Loucy (cell line): ENCODE results near the gene ZC3H18.

ENCODE experiments used
- H2AFZ ChIP-seq: fragments of 200-600 bp; sonication (generic); 2 replicates; pipeline ENCODE4 v1.6.0; 2016; ENCODE audit warnings: antibody characterized with exemption, mild to moderate bottlenecking, low read length, moderate library complexity
- H3F3A ChIP-seq: fragments of 200-600 bp; 2 replicates; pipeline ENCODE4 v1.6.0; 2016; ENCODE audit warnings: antibody characterized with exemption, low read depth, mild to moderate bottlenecking
- H3K27me3 ChIP-seq: fragments of 200-600 bp; sonication (generic); 2 replicates; pipeline ENCODE4 v1.6.1; 2014; ENCODE audit warnings: low read length, mild to moderate bottlenecking; ENCODE audit not compliant: insufficient read depth, poor library complexity, severe bottlenecking
- H3K36me3 ChIP-seq: fragments of 200-600 bp; sonication (generic); 2 replicates; pipeline ENCODE4 v1.6.1; 2016; ENCODE audit warnings: low read length; ENCODE audit not compliant: insufficient read depth
- H3K4me1 ChIP-seq: fragments of 200-600 bp; sonication (generic); 2 replicates; pipeline ENCODE4 v1.5.1; 2014; ENCODE audit warnings: low read length, mild to moderate bottlenecking; ENCODE audit not compliant: insufficient read depth, poor library complexity, severe bottlenecking
- H3K4me2 ChIP-seq: fragments of 200-600 bp; sonication (generic); 2 replicates; pipeline ENCODE4 v1.6.0; 2014; ENCODE audit warnings: antibody characterized with exemption, low read length, low read depth, mild to moderate bottlenecking; ENCODE audit not compliant: poor library complexity, severe bottlenecking
- H3K4me3 ChIP-seq: fragments of 200-600 bp; sonication (generic); 2 replicates; pipeline ENCODE4 v1.5.1; 2014; ENCODE audit warnings: low read length, mild to moderate bottlenecking, mixed read lengths; ENCODE audit not compliant: poor library complexity, severe bottlenecking
- H3K79me2 ChIP-seq: fragments of 200-600 bp; sonication (generic); 2 replicates; pipeline ENCODE4 v1.6.1; 2014; ENCODE audit warnings: low read length; ENCODE audit not compliant: insufficient read depth
- H3K9ac ChIP-seq: fragments of 200-600 bp; sonication (generic); 2 replicates; pipeline ENCODE4 v1.6.0; 2014; ENCODE audit warnings: mild to moderate bottlenecking, low read depth, low read length, moderate library complexity; ENCODE audit not compliant: poor library complexity, severe bottlenecking
- H3K9me2 ChIP-seq: fragments of 200-600 bp; sonication (generic); replicated peaks from 2 replicates; pipeline ENCODE4 v1.6.1; 2016; ENCODE audit warnings: low read depth, low read length, mixed read lengths
- H3K9me3 ChIP-seq: fragments of 200-600 bp; sonication (generic); 2 replicates; pipeline ENCODE4 v1.6.1; 2014; ENCODE audit warnings: mild to moderate bottlenecking, antibody characterized with exemption, low read length, low read depth; ENCODE audit not compliant: insufficient read depth
- H4K20me1 ChIP-seq: fragments of 200-600 bp; sonication (generic); 2 replicates; pipeline ENCODE4 v1.6.0; 2014; ENCODE audit warnings: antibody characterized with exemption, low read length, mild to moderate bottlenecking; ENCODE audit not compliant: insufficient read depth, poor library complexity, severe bottlenecking
- CTCF ChIP-seq: fragments of 200-600 bp; sonication (generic); conservative IDR thresholded peaks from 2 replicates; pipeline ENCODE4 v1.5.1; 2014; ENCODE audit warnings: mild to moderate bottlenecking, antibody characterized with exemption, low read length
- EZH2phosphoT487 ChIP-seq: fragments of 200-600 bp; IDR thresholded peaks from 2 replicates; pipeline ENCODE4 v1.6.1; 2018; ENCODE audit warnings: antibody characterized with exemption, mild to moderate bottlenecking, moderate library complexity, borderline replicate concordance

ZC3H18 gene

GRCh38 chr16:88672776-88673175, 102.6 kb downstream of the ZC3H18 start:
- Histone ChIP-seq H2AFZ (no peak overlapping the region), H3K9me2 (no peaks in the 10 kb centered on the region), H3K79me2 (no peaks in the 10 kb centered on the region), H3K27me3 (no peaks in the 10 kb centered on the region), H3K9me3 (no peaks in the 10 kb centered on the region), H3K36me3 (no peaks in the 10 kb centered on the region), H3K4me1 (no peaks in the 10 kb centered on the region), H3K4me2 (no peak overlapping the region), H4K20me1 (no peaks in the 10 kb centered on the region), H3K9ac (no peak overlapping the region), H3F3A (no peaks in the 10 kb centered on the region), H3K4me3 (no peak overlapping the region)
- peak; percentile 16; the same call in 1 of the 2 replicates for TF ChIP-seq CTCF
- no peak for TF ChIP-seq EZH2phosphoT487

GRCh38 chr16:88673716-88674379, 103.6 kb downstream of the ZC3H18 start:
- H3K79me2 ChIP-seq = no peaks in the 10 kb centered on the region
- no peaks in the 10 kb centered on the region for H3K36me3 ChIP-seq
- H4K20me1 ChIP-seq = no peaks in the 10 kb centered on the region
- no peak overlapping the region for H3K4me2 ChIP-seq
- H3K4me1 ChIP-seq = no peaks in the 10 kb centered on the region
- H3K9me3 ChIP-seq = no peaks in the 10 kb centered on the region
- H3K9ac ChIP-seq = no peak overlapping the region
- H3F3A ChIP-seq = no peaks in the 10 kb centered on the region
- H3K27me3 ChIP-seq = no peaks in the 10 kb centered on the region
- H3K9me2 ChIP-seq = no peaks in the 10 kb centered on the region
- no peak overlapping the region for H3K4me3 ChIP-seq
- TF ChIP-seq EZH2phosphoT487 (no peak), CTCF (no peak)
- no peak overlapping the region for H2AFZ ChIP-seq

GRCh38 chr16:88676502-88677242, 106.5 kb downstream of the ZC3H18 start:
- Histone ChIP-seq H3K27me3 (no peaks in the 10 kb centered on the region), H3K9me3 (no peaks in the 10 kb centered on the region), H3K4me1 (no peaks in the 10 kb centered on the region), H4K20me1 (no peaks in the 10 kb centered on the region), H2AFZ (no peak overlapping the region), H3K36me3 (no peaks in the 10 kb centered on the region), H3K9me2 (no peaks in the 10 kb centered on the region), H3K9ac (no peak overlapping the region), H3K4me2 (no peak overlapping the region), H3K79me2 (no peaks in the 10 kb centered on the region), H3F3A (no peaks in the 10 kb centered on the region), H3K4me3 (no peak overlapping the region)
- no peak for TF ChIP-seq EZH2phosphoT487
- TF ChIP-seq CTCF = no peak
